ENCODE data around the gene RTN3.

The RTN3 gene

DNA sequence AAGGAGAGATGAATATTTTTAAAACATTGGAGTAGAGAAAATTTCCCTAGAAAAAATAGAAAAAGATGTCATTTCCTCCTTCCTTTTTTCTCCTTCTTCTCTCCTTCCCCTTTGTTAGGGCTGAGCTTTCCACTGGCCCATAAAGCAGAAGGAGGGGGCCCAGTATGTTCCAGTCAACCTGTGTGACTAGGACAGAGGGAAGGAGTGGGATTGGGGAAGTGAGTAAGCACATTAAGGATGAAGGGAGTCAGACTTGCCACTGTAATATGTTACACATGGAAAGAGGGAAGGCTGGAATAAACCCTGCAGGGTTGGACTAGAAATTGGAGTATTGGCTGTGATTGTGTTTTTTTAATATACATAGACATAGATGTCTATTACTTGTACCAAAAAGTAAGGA is 111.9 kb downstream of the RTN3 start:
- H3K27ac ChIP-seq: no peak overlapping the region
- no peaks in the 10 kb centered on the region for H3K4me1 ChIP-seq
- H3K36me3 ChIP-seq: no peaks in the 10 kb centered on the region
- intact Hi-C loops (cut with DNase I; ENCODE audit: low total_unique reads): no loop called here
- H3K4me3 ChIP-seq: no peak overlapping the region
- TF ChIP-seq, protein P1, sequence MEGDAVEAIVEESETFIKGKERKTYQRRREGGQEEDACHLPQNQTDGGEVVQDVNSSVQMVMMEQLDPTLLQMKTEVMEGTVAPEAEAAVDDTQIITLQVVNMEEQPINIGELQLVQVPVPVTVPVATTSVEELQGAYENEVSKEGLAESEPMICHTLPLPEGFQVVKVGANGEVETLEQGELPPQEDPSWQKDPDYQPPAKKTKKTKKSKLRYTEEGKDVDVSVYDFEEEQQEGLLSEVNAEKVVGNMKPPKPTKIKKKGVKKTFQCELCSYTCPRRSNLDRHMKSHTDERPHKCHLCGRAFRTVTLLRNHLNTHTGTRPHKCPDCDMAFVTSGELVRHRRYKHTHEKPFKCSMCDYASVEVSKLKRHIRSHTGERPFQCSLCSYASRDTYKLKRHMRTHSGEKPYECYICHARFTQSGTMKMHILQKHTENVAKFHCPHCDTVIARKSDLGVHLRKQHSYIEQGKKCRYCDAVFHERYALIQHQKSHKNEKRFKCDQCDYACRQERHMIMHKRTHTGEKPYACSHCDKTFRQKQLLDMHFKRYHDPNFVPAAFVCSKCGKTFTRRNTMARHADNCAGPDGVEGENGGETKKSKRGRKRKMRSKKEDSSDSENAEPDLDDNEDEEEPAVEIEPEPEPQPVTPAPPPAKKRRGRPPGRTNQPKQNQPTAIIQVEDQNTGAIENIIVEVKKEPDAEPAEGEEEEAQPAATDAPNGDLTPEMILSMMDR (IDR thresholded peaks at IDR 0.05): no peak
- peaks cover 0 to 21% (median 10%) of the 10 kb centered on the region in 3 donors for H3K9me3 ChIP-seq
- no peaks in the 10 kb centered on the region for H3K27me3 ChIP-seq
- DNase-seq: no peak

DNA sequence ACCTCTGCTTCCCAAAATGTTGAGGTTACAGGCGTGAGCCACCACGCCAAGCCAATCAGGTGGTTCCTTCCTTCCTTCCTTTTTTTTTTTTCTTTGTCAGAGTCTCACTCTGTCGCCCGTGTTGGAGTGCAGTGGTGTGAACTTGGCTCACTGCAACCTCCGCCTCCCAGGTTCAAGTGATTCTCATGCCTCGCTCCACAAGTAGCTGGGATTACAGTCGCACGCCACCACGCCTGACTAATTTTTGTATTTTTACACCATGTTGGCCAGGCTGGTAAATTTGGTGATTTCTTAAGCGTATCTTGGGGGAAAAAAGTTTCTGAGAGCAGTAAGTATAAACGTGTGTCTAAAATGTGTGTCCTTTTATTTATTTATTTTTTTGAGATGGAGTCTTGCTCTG is 113.8 kb downstream of the RTN3 start:
- intact Hi-C loops (cut with DNase I; ENCODE audit: low total_unique reads): no loop called here
- Histone ChIP-seq H3K9me3 (peaks cover 0 to 21% (median 10%) of the 10 kb centered on the region in 3 donors), H3K36me3 (no peaks in the 10 kb centered on the region), H3K4me1 (no peaks in the 10 kb centered on the region), H3K27me3 (no peaks in the 10 kb centered on the region), H3K4me3 (no peak overlapping the region), H3K27ac (no peak overlapping the region)
- TF ChIP-seq, protein P1 (IDR thresholded peaks at IDR 0.05): no peak
- DNase-seq: no peak

DNA sequence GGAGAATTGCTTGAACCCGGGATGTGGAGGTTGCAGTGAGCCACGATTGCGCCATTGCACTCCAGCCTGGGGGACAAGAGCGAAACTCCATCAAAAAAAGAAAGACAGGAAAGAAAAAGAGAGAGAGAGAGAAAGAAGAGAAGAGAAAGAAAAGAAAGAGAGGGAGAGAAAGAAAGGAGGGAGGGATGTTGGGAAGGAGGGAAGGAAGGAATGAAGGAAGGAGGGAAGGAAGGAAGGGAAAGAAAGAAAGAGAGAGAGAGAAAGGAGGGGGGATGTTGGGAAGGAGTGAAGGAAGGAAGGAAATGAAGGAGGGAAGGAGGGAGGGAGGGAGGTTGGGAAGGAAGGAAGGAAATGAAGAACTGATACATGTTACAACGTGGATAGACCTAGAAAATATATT is 119.6 kb downstream of the RTN3 start:
- Histone ChIP-seq H3K4me3 (no peak overlapping the region), H3K27me3 (no peaks in the 10 kb centered on the region), H3K36me3 (no peaks in the 10 kb centered on the region), H3K9me3 (no peaks in the 10 kb centered on the region), H3K27ac (no peak overlapping the region), H3K4me1 (peaks cover 0 to 7% (median 3%) of the 10 kb centered on the region in 4 donors)
- intact Hi-C loops (cut with DNase I; ENCODE audit: low total_unique reads): no loop called here
- TF ChIP-seq, protein P1 (IDR thresholded peaks at IDR 0.05): no peak
- DNase-seq: no peak

DNA sequence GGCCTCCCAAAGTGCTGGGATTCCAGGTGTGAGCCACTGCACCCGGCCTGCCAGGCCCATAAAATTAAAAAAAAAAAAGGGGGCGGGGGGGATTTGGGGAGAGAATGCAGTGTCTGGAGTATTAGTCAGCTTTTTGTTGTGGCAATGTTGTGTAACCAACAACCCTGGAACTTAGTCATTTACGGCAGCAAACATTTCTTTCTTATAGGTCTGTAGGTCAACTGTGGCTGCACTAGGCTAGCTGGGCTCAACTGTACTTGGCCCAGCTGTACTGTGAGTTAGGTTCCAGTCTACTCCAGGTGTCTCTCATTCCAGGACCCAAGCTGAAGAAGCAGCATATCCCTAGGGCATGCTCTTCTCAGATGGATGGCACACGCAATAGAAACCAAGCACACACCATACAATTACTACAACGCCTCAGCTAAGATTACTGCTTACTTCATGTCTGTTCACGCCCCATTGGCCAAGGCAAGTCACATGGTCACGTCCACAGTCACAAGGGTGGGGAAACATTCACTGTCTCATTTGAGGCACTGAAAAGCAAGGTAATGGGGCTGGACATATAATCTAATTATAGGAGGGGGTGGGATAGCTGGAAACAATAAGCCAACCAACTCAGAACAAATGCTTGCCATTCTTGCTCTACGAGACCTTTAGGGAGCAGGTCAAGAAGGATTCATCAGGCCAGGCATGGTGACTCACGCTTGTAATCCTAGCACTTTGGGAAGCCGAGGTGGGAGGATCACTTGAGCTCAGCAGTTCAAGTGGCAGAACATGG is 121.5 kb downstream of the RTN3 start:
- Histone ChIP-seq H3K36me3 (no peaks in the 10 kb centered on the region), H3K27me3 (no peaks in the 10 kb centered on the region), H3K27ac (no peak overlapping the region), H3K4me3 (no peak overlapping the region), H3K4me1 (peaks cover 0 to 15% (median 6%) of the 10 kb centered on the region in 4 donors), H3K9me3 (no peaks in the 10 kb centered on the region)
- TF ChIP-seq, protein P1 (IDR thresholded peaks at IDR 0.05): no peak
- intact Hi-C loops (cut with DNase I; ENCODE audit: low total_unique reads): no loop called here
- no peak for DNase-seq

DNA sequence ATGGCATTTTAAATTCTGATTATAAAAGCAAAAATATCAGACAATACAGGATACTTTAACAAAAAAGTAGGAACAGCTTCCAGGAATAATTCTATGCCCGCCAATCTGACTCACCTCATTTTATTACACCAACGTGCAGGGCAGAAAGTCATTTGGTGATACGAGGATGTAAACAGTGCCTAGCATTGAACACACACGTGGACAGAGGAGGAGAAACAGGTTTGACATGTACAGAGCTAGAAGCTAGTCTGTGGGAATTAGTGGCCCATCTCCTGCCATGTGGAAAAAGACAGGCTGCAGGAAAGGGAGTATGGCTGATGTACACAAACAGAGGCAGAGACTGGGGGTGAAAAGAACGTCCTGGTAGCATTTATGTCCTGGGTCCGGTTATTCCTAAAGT is 123.0 kb downstream of the RTN3 start:
- TF ChIP-seq, protein P1 (IDR thresholded peaks at IDR 0.05): no peak
- peaks cover 0 to 15% (median 6%) of the 10 kb centered on the region in 4 donors for H3K4me1 ChIP-seq
- no peak for DNase-seq
- H3K27me3 ChIP-seq: no peaks in the 10 kb centered on the region
- H3K9me3 ChIP-seq: no peaks in the 10 kb centered on the region
- intact Hi-C loops (cut with DNase I; ENCODE audit: low total_unique reads): no loop called here
- H3K27ac ChIP-seq: no peak overlapping the region
- no peak overlapping the region for H3K4me3 ChIP-seq
- no peaks in the 10 kb centered on the region for H3K36me3 ChIP-seq
